GM18520 (cell line): ENCODE results near the gene CACHD1.

Experiments
- ATAC-seq: cut with Tn5 transposase; IDR thresholded peaks from one replicate; pipeline ENCODE4 v1.9.1; 2021; ENCODE audit not compliant: unreplicated experiment

Gene CACHD1

GRCh38 chr1:64472805-64473204 lies 2.9 kb downstream of the CACHD1 start:
- no peak for ATAC-seq

- no peak for ATAC-seq
Observed at GRCh38 chr1:64473367-64473766, 3.4 kb downstream of the CACHD1 start.

GRCh38 chr1:64474133-64474532 lies 4.2 kb downstream of the CACHD1 start:
- no peak for ATAC-seq

GRCh38 chr1:64474665-64475439 lies 4.9 kb downstream of the CACHD1 start:
- no peak for ATAC-seq

GRCh38 chr1:64476251-64476952 lies 6.5 kb downstream of the CACHD1 start:
- no peak for ATAC-seq

- ATAC-seq, result no peak
Observed at GRCh38 chr1:64478594-64479470, 8.9 kb downstream of the CACHD1 start.

- ATAC-seq, result no peak
Observed at GRCh38 chr1:64479874-64480273, 9.9 kb downstream of the CACHD1 start.

- ATAC-seq, result no peak
Observed at GRCh38 chr1:64480999-64481772, 11.3 kb downstream of the CACHD1 start.

- ATAC-seq, result no peak
Observed at GRCh38 chr1:64482128-64482527, 12.2 kb downstream of the CACHD1 start.

GRCh38 chr1:64482720-64483119 lies 12.8 kb downstream of the CACHD1 start:
- ATAC-seq, result no peak

- ATAC-seq, result no peak
Observed at GRCh38 chr1:64483731-64484414, 13.9 kb downstream of the CACHD1 start.

GRCh38 chr1:64484651-64485050 lies 14.7 kb downstream of the CACHD1 start:
- ATAC-seq, result no peak

GRCh38 chr1:64486193-64486592 lies 16.3 kb downstream of the CACHD1 start:
- no peak for ATAC-seq

- ATAC-seq, result no peak
Observed at GRCh38 chr1:64487061-64487460, 17.1 kb downstream of the CACHD1 start.

GRCh38 chr1:64488862-64489261 lies 18.9 kb downstream of the CACHD1 start:
- ATAC-seq, result no peak

- ATAC-seq, result no peak
Observed at GRCh38 chr1:64489707-64490106, 19.8 kb downstream of the CACHD1 start.

- no peak for ATAC-seq
Observed at GRCh38 chr1:64490213-64490818, 20.4 kb downstream of the CACHD1 start.

GRCh38 chr1:64492424-64492823 lies 22.5 kb downstream of the CACHD1 start:
- ATAC-seq, result no peak

- no peak for ATAC-seq
Observed at GRCh38 chr1:64493831-64494230, 23.9 kb downstream of the CACHD1 start.

- no peak for ATAC-seq
Observed at GRCh38 chr1:64494659-64495058, 24.7 kb downstream of the CACHD1 start.
